Left lobe of liver (tissue), 2 donors: ENCODE data around the gene ZBED4. TPM values are rescaled to one million over a fixed set of nuclear protein-coding genes. Genes with fewer than 3 reads are reported as not detected.

Experiments used
- ATAC-seq: fragments of 200-7000 bp; cut with Tn5 transposase; one replicate; pipeline ENCODE4 v1.9.1; 2020; ENCODE audit warnings: mild to moderate bottlenecking, moderate library complexity
- DNase-seq: peaks from one replicate; pipeline ENCODE4 v3.0.0-alpha.2; 2020; ENCODE audit warnings: low spot score
- total RNA-seq: library from RNA; stranded (reverse); gene quantifications from one replicate; pipeline ENCODE4 v1.2.1, GENCODE V29; 2021
- donor health status: DM: no; HTN: no; CAD: no; lungs with moderate emphysema.
- donor health status: DM: no; HTN: yes; CAD: no.

Gene ZBED4
- total RNA-seq, 1 donor from 2014 or later, result 4.7 TPM

- no peak for DNase-seq
These were observed 18.7 kb downstream of the ZBED4 start for GRCh38 chr22:49872347-49872746.

GRCh38 chr22:49873228-49873940 lies 19.7 kb downstream of the ZBED4 start:
- no peak for ATAC-seq
- no peak for DNase-seq

More at GRCh38 chr22:49872347-49872746, 18.7 kb downstream of the ZBED4 start:
- no peak for ATAC-seq

- ATAC-seq (no peak), DNase-seq (no peak)
These were observed 24.0 kb downstream of the ZBED4 start for GRCh38 chr22:49877642-49878041.

GRCh38 chr22:49878206-49878605 lies 24.6 kb downstream of the ZBED4 start:
- no peak for ATAC-seq
- no peak for DNase-seq

GRCh38 chr22:49879871-49880270 lies 26.2 kb downstream of the ZBED4 start:
- DNase-seq, result no peak
- no peak for ATAC-seq

DNA sequence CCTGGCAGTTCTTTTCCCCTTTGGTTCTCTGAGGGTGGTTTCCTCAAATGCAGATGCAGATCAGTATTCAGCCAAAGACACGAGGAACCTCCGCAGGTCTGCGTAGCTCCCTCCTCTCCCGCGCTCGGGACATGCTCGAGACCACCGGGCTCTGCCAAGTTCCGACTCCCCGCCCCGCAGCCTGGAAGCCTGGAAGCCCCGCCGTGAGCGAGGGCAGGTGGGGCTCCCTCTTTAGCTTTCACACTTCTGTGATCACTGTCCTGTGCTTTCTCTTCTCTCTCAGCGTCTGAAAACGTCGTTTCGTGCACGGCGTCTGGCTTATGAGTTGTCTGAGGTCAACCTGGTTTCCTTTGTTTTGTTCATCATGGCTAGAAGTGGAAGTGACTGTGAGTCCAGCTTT lies 26.6 kb downstream of the ZBED4 start:
- ATAC-seq (no peak), DNase-seq (no peak)

- DNase-seq (no peak), ATAC-seq (no peak)
These were observed 28.2 kb downstream of the ZBED4 start for GRCh38 chr22:49881856-49882255.

DNA sequence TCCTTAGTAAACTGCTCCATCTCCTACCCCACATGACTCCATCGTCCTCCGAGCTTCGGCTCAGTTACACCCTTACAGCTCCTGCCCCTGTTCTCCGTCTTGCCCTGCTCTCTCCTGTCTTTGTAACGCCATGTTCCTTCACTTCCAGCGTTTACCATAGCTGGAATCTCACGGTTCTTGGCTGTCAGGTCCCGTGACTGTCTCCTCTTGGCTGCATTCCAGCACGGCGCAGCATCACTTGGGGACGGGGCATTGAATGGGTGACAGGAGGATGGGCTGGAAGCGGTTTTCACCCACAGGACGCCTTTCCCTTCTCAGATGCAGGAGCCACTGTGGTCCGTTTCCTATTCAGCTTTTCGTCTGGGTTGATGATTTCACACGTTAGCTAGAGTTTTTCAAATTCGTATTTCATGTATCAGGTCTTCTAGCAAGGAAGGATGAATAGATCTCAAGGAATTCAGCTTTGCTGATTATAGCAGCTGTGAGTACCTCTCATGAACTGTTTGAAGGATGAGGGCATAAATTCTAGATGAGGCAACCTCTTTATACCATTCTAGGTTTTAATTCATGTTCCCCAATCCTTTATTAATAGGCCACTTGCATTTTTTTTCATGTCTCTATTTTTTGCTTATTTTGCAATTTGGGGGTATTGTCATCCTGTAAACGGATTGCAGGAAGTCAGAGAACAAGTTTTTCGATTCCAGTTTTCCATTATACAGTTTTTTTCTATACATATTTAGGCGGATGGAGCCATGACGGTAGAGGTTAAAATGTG lies 29.1 kb downstream of the ZBED4 start:
- ATAC-seq (no peak), DNase-seq (no peak)

GRCh38 chr22:49883294-49883640 lies 29.6 kb downstream of the ZBED4 start:
- ATAC-seq (no peak), DNase-seq (no peak)

DNA sequence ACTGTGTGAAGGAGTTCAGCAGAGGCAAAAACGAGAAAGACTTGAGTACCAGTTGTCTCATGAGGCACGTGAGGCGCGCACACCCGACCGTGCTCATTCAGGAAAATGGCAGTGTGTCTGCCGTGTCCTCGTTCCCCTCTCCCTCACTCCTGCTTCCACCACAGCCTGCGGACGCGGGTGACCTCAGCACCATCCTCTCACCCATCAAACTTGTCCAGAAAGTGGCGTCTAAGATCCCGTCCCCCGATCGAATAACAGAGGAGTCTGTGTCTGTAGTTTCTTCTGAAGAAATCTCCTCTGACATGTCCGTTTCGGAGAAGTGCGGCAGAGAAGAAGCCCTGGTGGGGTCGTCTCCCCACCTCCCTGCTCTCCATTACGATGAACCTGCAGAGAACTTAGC lies 30.4 kb downstream of the ZBED4 start:
- DNase-seq, result no peak
- no peak for ATAC-seq

- ATAC-seq (no peak), DNase-seq (no peak)
These were observed 31.0 kb downstream of the ZBED4 start for GRCh38 chr22:49884503-49885260.

DNA sequence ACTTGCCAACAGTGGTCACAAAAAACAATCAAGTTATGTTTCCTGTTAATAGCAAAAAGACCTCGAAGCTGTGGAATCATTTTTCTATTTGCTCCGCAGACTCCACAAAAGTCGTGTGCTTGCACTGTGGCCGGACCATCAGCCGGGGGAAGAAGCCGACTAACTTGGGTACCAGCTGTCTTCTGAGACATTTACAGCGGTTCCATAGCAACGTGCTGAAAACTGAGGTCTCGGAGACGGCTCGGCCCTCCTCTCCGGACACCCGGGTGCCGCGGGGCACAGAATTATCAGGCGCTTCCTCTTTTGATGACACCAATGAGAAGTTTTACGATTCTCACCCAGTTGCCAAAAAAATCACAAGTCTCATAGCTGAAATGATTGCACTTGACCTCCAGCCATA lies 31.6 kb downstream of the ZBED4 start:
- DNase-seq (no peak), ATAC-seq (no peak)

DNA sequence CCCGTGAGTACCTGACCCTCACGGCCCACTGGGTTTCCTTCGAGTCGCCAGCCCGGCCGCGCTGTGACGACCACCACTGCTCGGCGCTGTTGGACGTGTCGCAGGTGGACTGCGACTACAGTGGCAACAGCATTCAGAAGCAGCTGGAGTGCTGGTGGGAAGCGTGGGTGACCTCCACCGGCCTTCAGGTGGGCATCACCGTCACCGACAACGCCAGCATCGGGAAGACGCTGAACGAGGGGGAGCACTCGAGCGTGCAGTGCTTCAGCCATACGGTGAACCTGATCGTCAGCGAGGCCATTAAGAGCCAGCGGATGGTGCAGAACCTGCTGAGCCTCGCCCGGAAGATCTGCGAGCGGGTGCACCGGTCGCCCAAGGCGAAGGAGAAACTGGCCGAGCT lies 32.2 kb downstream of the ZBED4 start:
- no peak for DNase-seq
- ATAC-seq, result no peak

DNA sequence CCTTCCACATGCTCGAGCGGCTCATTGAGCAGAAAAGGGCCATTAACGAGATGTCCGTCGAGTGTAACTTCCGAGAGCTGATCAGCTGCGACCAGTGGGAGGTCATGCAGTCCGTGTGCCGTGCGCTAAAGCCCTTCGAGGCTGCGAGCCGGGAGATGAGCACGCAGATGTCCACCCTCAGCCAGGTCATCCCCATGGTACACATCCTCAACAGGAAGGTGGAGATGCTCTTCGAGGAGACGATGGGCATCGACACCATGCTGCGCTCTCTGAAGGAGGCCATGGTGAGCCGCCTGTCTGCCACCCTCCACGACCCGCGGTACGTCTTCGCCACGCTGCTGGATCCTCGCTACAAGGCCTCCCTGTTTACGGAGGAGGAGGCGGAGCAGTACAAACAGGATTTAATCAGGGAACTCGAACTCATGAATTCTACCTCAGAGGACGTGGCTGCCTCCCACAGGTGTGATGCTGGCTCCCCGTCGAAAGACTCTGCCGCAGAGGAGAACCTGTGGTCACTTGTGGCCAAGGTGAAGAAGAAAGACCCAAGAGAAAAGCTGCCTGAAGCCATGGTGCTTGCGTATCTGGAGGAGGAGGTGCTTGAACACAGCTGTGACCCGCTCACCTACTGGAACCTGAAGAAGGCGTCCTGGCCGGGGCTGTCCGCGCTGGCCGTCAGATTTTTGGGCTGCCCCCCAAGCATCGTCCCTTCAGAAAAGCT lies 32.9 kb downstream of the ZBED4 start:
- DNase-seq, result no peak
- ATAC-seq, result no peak

DNA sequence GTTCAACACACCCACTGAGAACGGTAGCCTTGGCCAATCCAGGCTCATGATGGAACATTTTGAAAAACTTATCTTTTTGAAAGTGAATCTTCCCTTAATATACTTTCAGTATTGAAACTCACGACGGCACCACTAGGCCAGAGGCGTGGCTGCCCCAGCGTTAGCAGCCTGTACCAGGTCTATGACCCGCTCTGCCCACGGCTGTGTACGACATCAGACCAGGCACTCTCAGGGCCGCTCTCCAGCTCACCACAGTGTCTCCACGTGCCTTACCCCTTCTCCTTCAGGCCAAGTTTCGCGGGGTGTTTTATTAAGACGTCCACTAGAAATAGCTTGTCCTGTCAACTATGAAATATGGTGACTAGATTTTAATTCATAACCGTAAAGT lies 33.4 kb downstream of the ZBED4 start:
- no peak for DNase-seq
- no peak for ATAC-seq

DNA sequence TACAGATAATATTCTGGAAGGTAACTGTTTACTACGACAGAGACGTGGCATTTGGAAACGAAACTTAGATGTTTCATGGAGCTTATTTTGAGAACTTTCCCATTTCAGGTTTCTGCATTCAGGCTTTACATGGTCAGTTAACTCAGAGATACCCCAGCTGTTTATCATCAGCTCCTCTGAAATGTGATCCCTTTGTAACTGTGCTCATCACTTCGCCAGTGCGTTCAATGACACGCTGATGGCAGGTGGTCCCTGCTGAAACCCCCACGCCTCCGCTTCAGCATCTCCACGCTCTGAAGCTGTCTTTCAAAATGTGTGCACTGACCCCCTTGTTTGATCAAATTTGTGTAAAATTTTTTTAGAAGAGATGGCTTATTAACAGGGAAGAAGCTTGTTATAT lies 34.1 kb downstream of the ZBED4 start:
- DNase-seq, result no peak
- no peak for ATAC-seq

- ATAC-seq (no peak), DNase-seq (no peak)
These were observed 35.4 kb downstream of the ZBED4 start for GRCh38 chr22:49889071-49889470.

- DNase-seq (no peak), ATAC-seq (no peak)
These were observed 38.7 kb downstream of the ZBED4 start for GRCh38 chr22:49892226-49892899.

DNA sequence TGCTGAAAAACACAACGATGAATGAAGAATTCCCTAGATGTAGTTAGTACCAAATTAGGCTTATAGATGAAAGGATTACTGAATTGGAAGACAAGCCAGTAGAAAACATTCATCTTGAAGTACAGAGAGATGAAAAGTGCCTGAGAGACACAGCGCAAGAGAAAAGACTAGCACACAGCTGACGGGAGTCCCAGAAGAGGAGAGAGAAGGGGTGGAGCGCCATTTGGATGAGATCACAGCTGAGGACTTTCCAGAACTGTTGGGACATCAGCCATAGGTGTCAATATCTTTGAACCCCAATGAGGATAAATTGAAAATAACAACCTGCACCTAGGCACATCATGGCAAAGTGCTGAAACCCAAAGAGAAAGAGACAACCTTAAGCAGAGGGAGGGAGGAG lies 39.4 kb downstream of the ZBED4 start:
- no peak for DNase-seq
- ATAC-seq, result no peak

GRCh38 chr22:49894322-49895054 lies 40.8 kb downstream of the ZBED4 start:
- no peak for DNase-seq
- peak; percentile 16 for ATAC-seq
